HK-2 (cell line): ENCODE measurements around the gene TOM1.
"Not testable (repeated sequence)": the region's sequence is repeated elsewhere in the genome, so short reads cannot be mapped to it uniquely, and the experiment has no call there.

ENCODE experiments used
- DNase-seq: peaks from one replicate; pipeline ENCODE4 v3.0.0-alpha.2; 2018; ENCODE audit not compliant: unreplicated experiment

The TOM1 gene

DNA sequence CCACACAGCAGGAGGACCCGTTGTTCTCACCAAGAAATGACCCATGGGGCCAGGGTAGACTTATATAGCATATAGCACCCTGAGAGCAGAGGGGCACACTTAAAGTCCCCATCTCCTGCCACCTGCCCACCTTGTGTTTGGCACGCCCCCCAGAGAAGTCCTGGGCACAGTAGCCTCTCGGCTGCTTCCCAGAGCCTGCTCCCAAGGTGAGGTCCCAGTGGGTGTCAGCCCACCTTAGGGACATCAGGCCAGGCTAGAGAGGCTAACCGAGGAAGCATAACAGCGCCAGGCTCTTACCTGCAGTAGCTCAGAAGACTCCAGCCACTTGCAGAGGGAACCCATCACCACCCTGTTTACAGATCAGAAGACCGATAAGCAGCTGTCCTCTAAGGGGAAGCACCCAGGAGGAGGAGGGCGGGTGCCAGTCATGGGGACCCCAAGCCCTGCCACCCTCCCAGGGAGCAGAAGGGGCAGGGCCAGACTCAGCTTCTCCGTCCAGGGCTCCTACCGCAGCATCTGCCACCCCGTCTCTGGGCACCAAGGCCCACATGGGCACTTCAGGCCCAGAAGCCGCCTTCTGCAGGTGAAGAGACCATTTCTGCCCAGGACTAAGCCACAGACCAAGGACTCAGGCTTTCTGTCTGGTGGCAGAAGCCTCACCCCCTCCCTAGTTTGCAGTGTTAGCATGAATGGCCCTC, 46.3 kb downstream of the TOM1 start:
- no peak for DNase-seq

DNA sequence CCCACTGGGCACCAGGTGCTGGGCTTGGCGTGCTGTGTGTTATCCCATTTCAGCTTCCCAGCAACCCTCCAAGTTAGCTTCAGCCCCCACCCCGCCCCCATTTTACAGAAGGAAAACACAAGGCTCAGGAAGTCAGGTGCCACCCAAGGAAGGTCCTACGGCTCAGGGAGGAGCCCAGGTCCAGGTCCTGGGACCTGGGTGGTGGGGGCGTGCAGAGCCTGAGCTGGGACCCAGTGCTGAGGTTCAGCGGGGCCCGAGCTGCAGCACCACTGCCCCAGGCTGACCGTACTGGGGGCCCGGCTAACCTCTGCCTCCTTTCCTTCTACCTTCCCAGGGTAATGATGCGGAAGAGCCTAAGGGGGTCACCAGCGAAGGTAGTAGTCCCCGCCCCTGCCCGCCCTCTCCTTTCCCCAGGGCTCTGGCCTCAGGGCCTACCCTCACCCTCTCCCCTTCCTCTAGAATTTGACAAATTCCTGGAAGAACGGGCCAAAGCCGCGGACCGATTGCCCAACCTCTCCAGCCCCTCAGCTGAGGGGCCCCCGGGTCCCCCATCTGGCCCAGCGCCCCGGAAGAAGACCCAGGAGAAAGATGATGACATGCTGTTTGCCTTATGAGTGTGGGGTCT, 47.0 kb downstream of the TOM1 start:
- DNase-seq = no peak

DNA sequence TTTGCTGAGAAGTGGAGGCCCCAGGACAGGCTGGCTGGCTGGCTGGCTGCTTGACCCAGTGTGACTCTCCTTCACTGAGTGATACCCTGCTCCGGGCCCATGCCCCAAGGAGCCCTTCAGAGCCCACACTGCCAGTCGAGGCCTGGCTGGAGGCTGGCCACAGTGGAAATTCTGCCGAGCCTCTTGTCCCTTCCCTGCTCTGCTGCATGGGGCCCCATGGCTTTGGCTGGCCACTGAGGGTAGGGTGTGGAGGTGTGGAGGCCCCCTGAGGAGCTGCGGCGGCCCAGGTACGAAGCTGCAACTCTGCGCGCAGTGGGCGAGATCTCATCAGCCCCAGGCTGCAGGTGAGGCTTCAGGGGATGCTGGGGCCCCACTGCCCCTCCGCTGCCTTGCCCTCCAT, 47.8 kb downstream of the TOM1 start:
- no peak for DNase-seq

- no peak for DNase-seq
Measured at GRCh38 chr22:35348026-35348590, 48.4 kb downstream of the TOM1 start.

DNA sequence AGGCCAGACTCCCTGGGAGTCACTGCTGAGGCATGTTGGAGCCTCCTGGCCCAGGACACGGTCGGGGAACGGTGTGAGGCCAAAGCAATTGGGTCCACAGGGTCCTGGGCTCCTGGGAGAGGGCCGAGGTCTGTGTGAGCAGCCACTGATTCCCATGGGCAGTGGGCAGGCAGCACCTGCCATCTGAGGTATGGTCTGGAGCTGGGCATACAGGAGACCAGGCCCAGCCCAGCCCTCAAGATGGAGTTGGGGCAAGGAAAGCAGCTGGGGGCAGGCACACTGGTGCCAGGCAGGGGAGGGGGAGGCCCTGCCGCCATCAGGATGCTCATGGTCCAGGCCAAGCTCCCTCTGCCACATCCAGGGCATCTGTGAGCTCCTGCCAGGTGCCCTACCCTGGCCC, 49.0 kb downstream of the TOM1 start:
- no peak for DNase-seq

DNA sequence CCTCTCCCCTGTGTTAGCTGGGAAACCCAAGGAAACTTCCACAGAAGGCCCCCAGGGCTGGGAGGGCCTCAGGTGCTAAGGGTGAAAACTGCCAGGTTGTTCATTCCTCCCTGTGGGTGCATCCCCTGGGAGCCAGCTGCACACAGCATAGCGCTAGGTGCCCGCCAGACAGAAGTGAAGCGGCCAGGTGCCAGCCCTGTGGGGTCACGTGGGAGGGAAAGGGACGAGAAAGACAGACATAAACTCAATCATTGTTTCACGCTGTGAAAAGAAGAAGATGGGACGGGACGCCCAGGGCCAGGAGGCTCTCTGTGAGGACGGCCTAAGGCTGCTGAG, 49.6 kb downstream of the TOM1 start:
- no peak for DNase-seq

DNA sequence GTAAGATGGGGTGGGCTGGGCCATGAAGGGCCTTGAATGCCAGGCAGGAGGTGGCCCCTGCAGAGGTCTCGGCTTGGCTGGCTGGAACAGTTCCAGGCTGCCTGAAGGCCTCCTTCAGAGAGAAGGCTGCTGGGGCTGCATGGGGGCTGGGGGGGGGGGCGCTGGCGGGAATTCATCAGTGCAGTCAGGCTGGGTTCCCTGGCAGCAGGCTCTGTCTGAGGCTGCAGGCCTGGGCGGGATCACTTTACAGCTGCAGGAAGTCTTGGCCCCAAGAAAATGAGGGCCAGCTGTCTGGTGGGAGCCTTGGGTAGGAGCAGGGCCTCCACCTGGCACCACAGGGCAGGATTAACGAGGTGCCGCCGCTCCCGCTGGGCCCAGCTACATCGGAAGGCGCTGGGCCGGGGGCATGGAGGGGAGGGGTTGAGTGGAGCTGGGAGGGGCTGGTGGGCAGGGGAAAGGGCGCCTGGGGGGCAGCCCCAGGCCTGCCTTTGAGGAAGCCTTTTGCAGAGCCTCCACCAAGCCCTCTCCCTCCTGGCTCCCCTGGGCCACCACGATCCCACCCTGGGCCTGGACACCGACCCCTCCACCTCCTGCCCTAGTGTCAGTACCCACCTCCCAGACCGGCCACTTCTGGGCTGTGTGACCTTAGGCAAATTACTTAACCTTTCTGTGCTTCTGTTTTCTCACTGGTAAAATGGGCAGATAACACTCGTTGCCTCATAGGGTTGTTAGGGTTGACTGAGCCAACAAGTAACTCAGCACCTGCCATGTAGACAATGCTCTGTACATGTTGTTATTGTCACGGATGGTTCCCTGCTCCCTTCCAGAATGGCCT, 50.2 kb downstream of the TOM1 start:
- DNase-seq = peak; percentile 27

GRCh38 chr22:35350539-35351503, 51.1 kb downstream of the TOM1 start:
- DNase-seq = peak; percentile 92

GRCh38 chr22:35352214-35353111, 52.8 kb downstream of the TOM1 start:
- peak; percentile 26 for DNase-seq

- no peak for DNase-seq
Measured at GRCh38 chr22:35353318-35353717, 53.6 kb downstream of the TOM1 start.

DNA sequence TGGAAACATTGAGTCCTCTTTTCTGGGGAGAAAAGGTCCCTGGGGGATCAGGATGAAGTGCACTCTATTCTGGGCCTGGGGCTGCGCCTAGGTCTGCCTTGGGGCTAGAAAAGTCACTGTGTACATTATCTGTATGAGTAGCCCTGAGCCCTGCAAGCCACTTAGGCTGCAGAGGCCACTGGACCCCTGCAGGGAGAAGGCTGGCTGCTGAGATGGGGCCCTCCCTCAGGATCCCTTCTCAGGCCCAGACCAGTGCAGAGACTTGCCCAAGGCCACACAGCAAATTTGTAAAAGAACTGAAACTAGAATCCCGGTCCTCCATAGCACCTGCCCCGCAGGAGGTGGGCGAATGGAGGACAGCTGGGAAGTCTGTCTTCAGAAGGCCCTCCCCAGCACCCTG, 54.4 kb downstream of the TOM1 start:
- no peak for DNase-seq

GRCh38 chr22:35357883-35358621, 58.4 kb downstream of the TOM1 start:
- DNase-seq = peak; percentile 47

GRCh38 chr22:35359380-35360065, 59.8 kb downstream of the TOM1 start:
- no peak for DNase-seq

DNA sequence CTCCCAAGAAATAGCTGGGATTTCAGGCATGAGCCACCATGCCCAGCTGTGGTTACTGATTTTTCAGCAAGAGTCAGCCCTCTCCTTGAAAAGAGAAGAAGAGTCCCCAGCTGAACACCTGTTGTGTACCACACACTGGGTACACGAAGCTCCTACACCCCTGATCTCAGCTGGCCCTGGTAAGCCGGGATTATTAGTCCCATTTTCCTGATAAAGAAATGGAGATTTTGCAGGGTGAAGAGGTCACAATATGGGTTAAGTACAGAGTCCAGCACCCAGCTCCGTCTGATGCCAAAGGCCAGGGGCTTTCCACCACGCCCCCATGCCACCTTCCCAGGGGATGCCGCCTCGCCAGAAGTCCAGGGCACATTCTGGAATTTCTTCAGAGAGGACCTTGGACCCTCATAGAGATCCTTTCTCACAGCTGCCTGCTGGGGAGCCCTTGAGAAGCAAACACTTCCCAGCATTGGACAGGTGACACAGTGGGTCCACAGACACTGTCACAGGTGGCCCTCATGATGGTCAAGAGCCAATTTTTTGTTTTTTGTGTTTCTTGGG, 61.4 kb downstream of the TOM1 start:
- DNase-seq = no peak

DNA sequence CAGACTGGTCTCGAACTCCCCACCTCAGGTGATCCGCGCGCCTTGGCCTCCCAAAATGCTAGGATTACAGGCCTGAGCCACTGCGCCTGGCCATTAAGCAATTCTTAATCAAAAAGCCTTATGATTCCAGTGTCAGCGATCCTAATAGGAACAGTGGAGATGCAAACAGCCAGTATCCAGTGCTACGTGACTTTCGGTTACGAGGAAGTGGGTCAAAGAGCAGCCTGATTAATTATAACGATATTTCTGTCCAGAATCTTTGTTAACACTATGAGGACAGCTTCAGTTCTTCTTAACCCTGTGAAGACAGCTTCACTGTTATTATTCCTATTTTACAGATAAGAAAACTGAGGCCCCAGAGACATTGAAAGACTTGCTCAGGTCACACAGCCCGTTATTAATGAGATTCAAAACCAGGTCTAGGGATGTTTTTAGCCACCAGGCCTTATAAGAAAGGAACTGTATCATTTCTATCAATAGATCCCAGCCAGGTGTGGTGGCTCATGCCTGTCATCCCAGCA, 63.9 kb downstream of the TOM1 start:
- no peak for DNase-seq

DNA sequence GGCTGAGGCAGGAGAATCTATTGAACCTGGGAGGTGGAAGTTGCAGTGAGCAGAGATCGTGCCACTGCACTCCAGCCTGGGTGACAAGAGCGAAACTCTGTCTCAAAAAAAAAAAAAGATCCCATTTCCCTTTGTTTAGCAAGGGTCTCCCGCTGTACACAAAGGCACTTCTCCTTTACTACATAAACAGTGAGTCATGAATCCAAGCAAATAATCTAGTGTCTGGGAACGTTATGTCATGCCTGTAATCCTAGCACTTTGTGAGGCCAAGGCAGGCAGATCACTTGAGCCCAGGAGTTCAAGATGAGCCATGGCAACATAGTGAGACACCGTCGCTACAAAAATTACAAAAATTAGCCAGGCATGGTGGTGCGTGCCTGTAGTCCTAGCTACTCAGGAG, 64.5 kb downstream of the TOM1 start:
- DNase-seq = not testable (repeated sequence)

GRCh38 chr22:35367331-35367886, 67.7 kb downstream of the TOM1 start:
- no peak for DNase-seq

- no peak for DNase-seq
Measured at GRCh38 chr22:35368386-35368785, 68.7 kb downstream of the TOM1 start.
